ENCODE data around the gene TOR1AIP1.
A peak's percentile ranks its signal among the peaks of the same experiment; 100 is the strongest.

TOR1AIP1 gene

GRCh38 chr1:179882253-179883039 is at the start of gene TOR1AIP1 (continued):
- TF ChIP-seq ZNF510 (tag by site-specific recombination; IDR thresholded peaks at IDR 0.05; ENCODE audit: insufficient replicate concordance) (no peak), ZNF623 (tag by site-specific recombination; IDR thresholded peaks at IDR 0.05) (no peak), HOXC10 (CRISPR knock-in tag; IDR thresholded peaks at IDR 0.05) (no peak), GLIS1 (tag by site-specific recombination; IDR thresholded peaks at IDR 0.05) (peak; percentile 67; the same call in 1 of the 2 replicates), ZFP41 (tag by site-specific recombination; IDR thresholded peaks at IDR 0.05; ENCODE audit: borderline replicate concordance) (peak; percentile 46; the same call in 1 of the 2 replicates), ZXDB (tag by site-specific recombination; IDR thresholded peaks at IDR 0.05) (peak; percentile 99), ZNF423 (tag by site-specific recombination; IDR thresholded peaks at IDR 0.05) (no peak), ZNF202 (tag by site-specific recombination; IDR thresholded peaks at IDR 0.05; ENCODE audit: borderline replicate concordance) (no peak), ZNF660 (tag by site-specific recombination; IDR thresholded peaks at IDR 0.05) (peak; percentile 98), HOXD13 (CRISPR knock-in tag; IDR thresholded peaks at IDR 0.05; ENCODE audit: borderline replicate concordance) (no peak), PRDM2 (tag by site-specific recombination; IDR thresholded peaks at IDR 0.05; ENCODE audit: borderline replicate concordance) (no peak), ZNF830 (tag by site-specific recombination; IDR thresholded peaks at IDR 0.05; ENCODE audit: low read depth) (no peak), YY1 (tag by site-specific recombination; IDR thresholded peaks at IDR 0.05) (peak; percentile 98), OVOL3 (tag by site-specific recombination; IDR thresholded peaks at IDR 0.05) (peak; percentile 91), ZNF221 (tag by site-specific recombination; IDR thresholded peaks at IDR 0.05; ENCODE audit: borderline replicate concordance) (no peak), WT1 (tag by site-specific recombination; IDR thresholded peaks at IDR 0.05) (peak; percentile 80; the same call in 1 of the 2 replicates), ZNF701 (tag by site-specific recombination; IDR thresholded peaks at IDR 0.05) (no peak), ZNF488 (tag by site-specific recombination; IDR thresholded peaks at IDR 0.05) (no peak), SETDB1 (IDR thresholded peaks at IDR 0.05; ENCODE audit: insufficient read length, low read length) (no peak), ZNF433 (tag by site-specific recombination; IDR thresholded peaks at IDR 0.05; ENCODE audit: low read depth) (no peak), ZNF114 (tag by site-specific recombination; IDR thresholded peaks at IDR 0.05) (no peak), ZNF521 (tag by site-specific recombination; IDR thresholded peaks at IDR 0.05) (no peak), BCL11A (tag by site-specific recombination; IDR thresholded peaks at IDR 0.05; ENCODE audit: low read depth) (peak; percentile 39), ZNF350 (tag by site-specific recombination; IDR thresholded peaks at IDR 0.05) (no peak), ZNF292 (tag by site-specific recombination; IDR thresholded peaks at IDR 0.05; ENCODE audit: borderline replicate concordance, low read depth) (no peak), ZNF311 (tag by site-specific recombination; IDR thresholded peaks at IDR 0.05; ENCODE audit: borderline replicate concordance) (no peak), MZF1 (tag by site-specific recombination; IDR thresholded peaks at IDR 0.05; ENCODE audit: borderline replicate concordance) (peak; percentile 57; the same call in 1 of the 2 replicates), ZNF549 (tag by site-specific recombination; IDR thresholded peaks at IDR 0.05) (no peak), ZNF16 (tag by site-specific recombination; IDR thresholded peaks at IDR 0.05; ENCODE audit: low read depth) (no peak), ZNF169 (tag by site-specific recombination; IDR thresholded peaks at IDR 0.05) (no peak), GLI4 (tag by site-specific recombination; IDR thresholded peaks at IDR 0.05) (peak; percentile 97)
- TF ChIP-seq, protein P1, sequence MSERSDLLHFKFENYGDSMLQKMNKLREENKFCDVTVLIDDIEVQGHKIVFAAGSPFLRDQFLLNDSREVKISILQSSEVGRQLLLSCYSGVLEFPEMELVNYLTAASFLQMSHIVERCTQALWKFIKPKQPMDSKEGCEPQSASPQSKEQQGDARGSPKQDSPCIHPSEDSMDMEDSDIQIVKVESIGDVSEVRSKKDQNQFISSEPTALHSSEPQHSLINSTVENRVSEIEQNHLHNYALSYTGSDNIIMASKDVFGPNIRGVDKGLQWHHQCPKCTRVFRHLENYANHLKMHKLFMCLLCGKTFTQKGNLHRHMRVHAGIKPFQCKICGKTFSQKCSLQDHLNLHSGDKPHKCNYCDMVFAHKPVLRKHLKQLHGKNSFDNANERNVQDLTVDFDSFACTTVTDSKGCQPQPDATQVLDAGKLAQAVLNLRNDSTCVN (tag by site-specific recombination; optimal IDR thresholded peaks at IDR 0.05) = peak; percentile 99

Measured in HEK293 (cell line).